Ramos (cell line): ENCODE results near the gene HGS.
"Not testable (repeated sequence)": the region's sequence is repeated elsewhere in the genome, so short reads cannot be mapped to it uniquely, and the experiment has no call there.

Experiments used
- in situ Hi-C: fragments of 300-500 bp; cut with MboI; formaldehyde crosslinking; loops from one replicate; pipeline ENCODE4 v1.14.3; 2022; ENCODE audit warnings: low sequenced_read_pairs; ENCODE audit not compliant: unreplicated experiment

Gene HGS

GRCh38 chr17:81737947-81738800 lies 54.4 kb downstream of the HGS start:
- in situ Hi-C loops: no loop called here

GRCh38 chr17:81738801-81739393 lies 55.1 kb downstream of the HGS start:
- in situ Hi-C loops: no loop called here

GRCh38 chr17:81739593-81739992 lies 55.8 kb downstream of the HGS start:
- in situ Hi-C loops: not testable (repeated sequence)

- in situ Hi-C loops: no loop called here
These were observed 56.7 kb downstream of the HGS start for GRCh38 chr17:81740395-81740961.

- in situ Hi-C loops: no loop called here
These were observed 57.3 kb downstream of the HGS start for GRCh38 chr17:81741049-81741593.

- in situ Hi-C loops: no loop called here
These were observed 58.0 kb downstream of the HGS start for GRCh38 chr17:81741594-81742452.
